ENCODE results near the gene GZMB. TPM values are rescaled to one million over a fixed set of nuclear protein-coding genes. Genes with fewer than 3 reads are reported as not detected.

Gene GZMB
- total RNA-seq, 1 donor from 2014 or later = not detected

GRCh38 chr14:24639905-24640304 lies 5.9 kb upstream of the GZMB start:
- H3K36me3 ChIP-seq (ENCODE audit: control insufficient read depth, insufficient read depth, low read length) = no peaks in the 10 kb centered on the region
- no peaks in the 10 kb centered on the region for H3K27me3 ChIP-seq (ENCODE audit: control insufficient read depth, insufficient read depth, low read length)
- no peak for TF ChIP-seq CTCF (IDR thresholded peaks at IDR 0.05; ENCODE audit: insufficient read depth, low read length, severe bottlenecking)
- H3K4me3 ChIP-seq (ENCODE audit: low read depth, low read length) = no peak overlapping the region
- FAIRE-seq = no peak
- no peak for DNase-seq (ENCODE audit: low read depth)

- TF ChIP-seq CTCF (IDR thresholded peaks at IDR 0.05; ENCODE audit: insufficient read depth, low read length, severe bottlenecking) = no peak
- Histone ChIP-seq H3K27me3 (ENCODE audit: control insufficient read depth, insufficient read depth, low read length) (no peaks in the 10 kb centered on the region), H3K36me3 (ENCODE audit: control insufficient read depth, insufficient read depth, low read length) (no peaks in the 10 kb centered on the region), H3K4me3 (ENCODE audit: low read depth, low read length) (no peak overlapping the region)
- DNase-seq (ENCODE audit: low read depth) (no peak), FAIRE-seq (no peak)
These were observed 5.3 kb upstream of the GZMB start for GRCh38 chr14:24639270-24639669.

- no peaks in the 10 kb centered on the region for H3K27me3 ChIP-seq (ENCODE audit: control insufficient read depth, insufficient read depth, low read length)
- FAIRE-seq (no peak), DNase-seq (ENCODE audit: low read depth) (no peak)
- TF ChIP-seq CTCF (IDR thresholded peaks at IDR 0.05; ENCODE audit: insufficient read depth, low read length, severe bottlenecking) = no peak
- no peaks in the 10 kb centered on the region for H3K36me3 ChIP-seq (ENCODE audit: control insufficient read depth, insufficient read depth, low read length)
- H3K4me3 ChIP-seq (ENCODE audit: low read depth, low read length) = no peak overlapping the region
These were observed 637 bp downstream of the GZMB start for GRCh38 chr14:24633353-24633752.

- Histone ChIP-seq H3K36me3 (ENCODE audit: control insufficient read depth, insufficient read depth, low read length) (no peaks in the 10 kb centered on the region), H3K4me3 (ENCODE audit: low read depth, low read length) (no peak overlapping the region), H3K27me3 (ENCODE audit: control insufficient read depth, insufficient read depth, low read length) (no peaks in the 10 kb centered on the region)
- no peak for FAIRE-seq
- DNase-seq (ENCODE audit: low read depth) = no peak
- TF ChIP-seq CTCF (IDR thresholded peaks at IDR 0.05; ENCODE audit: insufficient read depth, low read length, severe bottlenecking) = no peak
These were observed 1.2 kb downstream of the GZMB start for GRCh38 chr14:24632761-24633160.

GRCh38 chr14:24632336-24632735 lies 1.7 kb downstream of the GZMB start:
- no peaks in the 10 kb centered on the region for H3K36me3 ChIP-seq (ENCODE audit: control insufficient read depth, insufficient read depth, low read length)
- TF ChIP-seq CTCF (IDR thresholded peaks at IDR 0.05; ENCODE audit: insufficient read depth, low read length, severe bottlenecking) = no peak
- H3K27me3 ChIP-seq (ENCODE audit: control insufficient read depth, insufficient read depth, low read length) = no peaks in the 10 kb centered on the region
- no peak overlapping the region for H3K4me3 ChIP-seq (ENCODE audit: low read depth, low read length)
- FAIRE-seq (no peak), DNase-seq (ENCODE audit: low read depth) (no peak)

- no peaks in the 10 kb centered on the region for H3K27me3 ChIP-seq (ENCODE audit: control insufficient read depth, insufficient read depth, low read length)
- H3K36me3 ChIP-seq (ENCODE audit: control insufficient read depth, insufficient read depth, low read length) = no peaks in the 10 kb centered on the region
- TF ChIP-seq CTCF (IDR thresholded peaks at IDR 0.05; ENCODE audit: insufficient read depth, low read length, severe bottlenecking) = no peak
- peak; percentile 95 for FAIRE-seq
- H3K4me3 ChIP-seq (ENCODE audit: low read depth, low read length) = no peak overlapping the region
- DNase-seq (ENCODE audit: low read depth) = no peak
These were observed 2.1 kb downstream of the GZMB start for GRCh38 chr14:24631749-24632335.
